22Rv1 (cell line): ENCODE results near the gene SNHG17.
"Not testable (repeated sequence)": the region's sequence is repeated elsewhere in the genome, so short reads cannot be mapped to it uniquely, and the experiment has no call there.

Experiments used
- H3K27ac ChIP-seq: fragments of 450-650 bp; 2 replicates; pipeline ENCODE4 v1.5.1; 2017
- ZFX ChIP-seq: fragments of 450-650 bp; IDR thresholded peaks from 2 replicates; pipeline ENCODE4 v1.6.1; 2017; ENCODE audit warnings: antibody characterized with exemption, borderline replicate concordance
- TF ChIP-seq, protein P1 (sequence below): fragments of 450-650 bp; IDR thresholded peaks from 2 replicates; pipeline ENCODE4 v1.5.1; 2017; ENCODE audit warnings: mild to moderate bottlenecking

The SNHG17 gene

DNA sequence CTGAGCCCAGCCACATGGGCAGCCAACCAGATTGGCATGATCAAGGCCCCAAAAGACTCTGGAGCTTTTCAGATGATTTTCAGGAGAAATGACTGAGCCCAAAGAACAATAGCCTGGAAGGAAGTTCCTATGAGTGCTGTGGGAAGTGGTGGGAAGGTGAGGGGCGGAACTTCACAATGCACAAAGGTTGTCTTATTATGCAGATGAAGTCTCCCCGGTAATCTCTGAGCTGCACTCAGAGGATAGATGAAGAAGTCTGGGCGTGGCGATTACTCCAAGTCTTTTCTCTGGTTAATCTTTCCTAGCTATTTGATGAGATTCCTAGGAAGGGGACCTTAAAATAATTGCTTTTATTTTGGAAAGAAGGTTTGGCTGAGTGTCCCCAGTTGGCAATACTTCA is 52.0 kb downstream of the SNHG17 start:
- TF ChIP-seq ZFX = no peak
- TF ChIP-seq, protein P1, sequence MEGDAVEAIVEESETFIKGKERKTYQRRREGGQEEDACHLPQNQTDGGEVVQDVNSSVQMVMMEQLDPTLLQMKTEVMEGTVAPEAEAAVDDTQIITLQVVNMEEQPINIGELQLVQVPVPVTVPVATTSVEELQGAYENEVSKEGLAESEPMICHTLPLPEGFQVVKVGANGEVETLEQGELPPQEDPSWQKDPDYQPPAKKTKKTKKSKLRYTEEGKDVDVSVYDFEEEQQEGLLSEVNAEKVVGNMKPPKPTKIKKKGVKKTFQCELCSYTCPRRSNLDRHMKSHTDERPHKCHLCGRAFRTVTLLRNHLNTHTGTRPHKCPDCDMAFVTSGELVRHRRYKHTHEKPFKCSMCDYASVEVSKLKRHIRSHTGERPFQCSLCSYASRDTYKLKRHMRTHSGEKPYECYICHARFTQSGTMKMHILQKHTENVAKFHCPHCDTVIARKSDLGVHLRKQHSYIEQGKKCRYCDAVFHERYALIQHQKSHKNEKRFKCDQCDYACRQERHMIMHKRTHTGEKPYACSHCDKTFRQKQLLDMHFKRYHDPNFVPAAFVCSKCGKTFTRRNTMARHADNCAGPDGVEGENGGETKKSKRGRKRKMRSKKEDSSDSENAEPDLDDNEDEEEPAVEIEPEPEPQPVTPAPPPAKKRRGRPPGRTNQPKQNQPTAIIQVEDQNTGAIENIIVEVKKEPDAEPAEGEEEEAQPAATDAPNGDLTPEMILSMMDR = no peak

DNA sequence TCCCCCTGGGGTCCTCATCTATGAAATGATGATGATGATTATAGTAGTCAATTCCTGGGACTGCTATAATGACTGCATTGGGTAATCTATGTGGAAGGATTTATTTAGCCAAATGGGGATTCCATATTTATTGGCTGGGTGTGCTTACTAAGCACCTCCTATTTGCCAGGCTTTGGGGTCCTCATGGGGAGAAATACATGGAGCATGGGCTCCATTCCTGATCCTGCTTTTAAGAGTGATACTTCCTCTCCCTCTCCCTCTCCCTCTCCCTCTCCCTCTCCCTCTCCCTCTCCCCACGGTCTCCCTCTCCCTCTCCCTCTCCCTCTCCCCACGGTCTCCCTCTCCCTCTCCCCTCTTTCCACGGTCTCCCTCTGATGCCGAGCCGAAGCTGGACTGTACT is 57.3 kb downstream of the SNHG17 start:
- not testable (repeated sequence) for H3K27ac ChIP-seq

More for the DNA sequence above, 52.0 kb downstream of the SNHG17 start:
- no peak overlapping the region for H3K27ac ChIP-seq

DNA sequence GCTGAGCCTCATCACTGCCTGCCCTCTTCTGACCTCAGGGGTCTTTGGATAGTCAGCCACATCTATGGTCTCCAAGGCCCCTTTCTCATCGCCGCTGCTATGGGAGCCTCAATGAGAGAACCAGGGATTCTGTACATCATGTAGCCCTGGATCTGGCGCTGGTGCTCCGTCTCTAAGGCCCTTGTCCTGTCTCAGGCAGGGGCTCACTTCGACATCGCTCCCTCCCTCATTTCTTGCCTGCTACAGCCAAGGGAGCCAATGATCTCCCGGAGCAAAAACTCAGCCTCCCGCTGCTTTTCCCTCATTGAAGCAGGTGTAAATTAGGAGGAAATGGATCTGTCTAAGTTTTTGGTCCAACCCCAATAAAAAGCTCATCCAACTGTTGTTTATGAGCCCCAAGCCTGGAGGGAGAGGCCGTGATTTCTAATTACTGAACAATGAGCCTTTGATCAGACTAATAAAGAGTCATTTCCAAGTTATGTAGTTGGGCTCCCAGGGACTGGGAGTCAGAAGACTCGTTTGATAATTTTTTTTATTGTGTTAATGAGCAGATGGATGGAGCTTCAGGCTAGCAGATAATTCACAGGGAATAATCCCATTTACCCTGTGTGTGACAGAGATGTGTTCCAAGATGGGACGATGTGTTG is 58.0 kb downstream of the SNHG17 start:
- TF ChIP-seq, protein P1 = no peak
- no peak for TF ChIP-seq ZFX
- no peak overlapping the region for H3K27ac ChIP-seq

DNA sequence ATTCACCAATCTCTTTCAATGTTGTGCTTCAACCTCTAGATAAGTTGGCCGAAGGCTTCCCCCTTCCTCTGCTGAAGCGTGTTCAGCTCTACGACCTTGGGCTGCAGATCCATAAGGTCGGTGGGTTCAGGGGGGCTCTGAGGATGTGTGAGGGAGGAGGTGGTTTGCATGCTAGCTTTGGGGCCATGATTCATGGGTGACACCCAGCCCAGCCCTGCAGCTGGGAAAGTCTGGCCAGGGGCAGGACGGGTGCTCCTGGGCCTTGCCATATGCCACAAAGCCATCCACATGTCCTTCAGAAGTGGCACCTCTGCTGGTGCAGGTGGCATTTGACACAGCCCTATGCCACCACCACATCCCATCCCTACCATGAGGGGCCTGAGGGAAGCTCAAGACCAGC is 61.2 kb downstream of the SNHG17 start:
- TF ChIP-seq, protein P1 = no peak
- no peak for TF ChIP-seq ZFX
- no peak overlapping the region for H3K27ac ChIP-seq

DNA sequence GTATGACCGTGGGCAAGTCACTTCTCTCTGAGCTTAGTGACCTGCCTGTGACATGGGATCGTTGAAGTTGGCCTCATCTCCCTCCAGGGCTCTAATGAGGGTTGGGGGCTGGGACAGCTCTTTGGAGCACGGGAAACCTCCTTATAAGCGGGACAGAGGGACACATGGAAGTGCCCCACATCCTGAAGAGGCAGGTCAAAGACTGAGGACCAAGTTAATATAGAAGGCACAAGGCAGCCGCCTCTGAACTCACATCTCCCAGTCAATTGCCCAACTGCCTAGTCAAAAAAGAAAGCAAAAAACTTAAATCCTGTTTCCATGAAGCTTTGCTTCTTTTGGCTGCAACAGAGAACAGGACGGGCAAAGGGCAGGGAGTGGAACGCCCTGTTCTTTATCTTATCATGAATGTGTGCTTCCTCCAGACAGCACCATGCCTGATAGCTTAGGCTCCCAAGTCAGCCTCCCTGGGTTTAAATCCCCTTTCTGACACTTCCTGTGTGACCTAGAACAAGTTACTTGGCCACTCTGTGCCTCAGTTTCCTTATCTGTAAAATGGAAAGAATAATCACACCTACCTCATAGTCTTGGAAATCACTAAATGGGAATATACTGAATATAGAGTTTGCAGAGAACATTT is 61.8 kb downstream of the SNHG17 start:
- TF ChIP-seq ZFX = no peak
- TF ChIP-seq, protein P1 = no peak

DNA sequence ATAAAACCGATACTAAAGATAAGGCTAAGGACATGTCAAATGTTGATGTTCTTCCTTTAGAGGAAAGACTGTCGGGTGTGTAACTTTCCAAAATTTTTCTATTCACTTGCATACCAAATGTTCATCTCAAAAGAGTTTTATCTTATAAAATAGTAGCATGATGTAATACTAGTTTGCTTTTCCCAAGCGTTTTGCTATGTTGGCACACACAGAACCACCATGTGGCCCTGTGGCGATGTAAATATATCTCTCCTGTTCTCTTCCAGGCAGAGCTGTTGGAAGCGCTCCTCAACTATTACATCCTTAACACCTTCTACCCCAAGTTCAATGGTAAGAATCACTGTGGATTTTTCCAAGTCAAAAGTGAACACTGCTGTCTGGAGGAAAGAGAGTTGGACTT is 62.3 kb downstream of the SNHG17 start:
- TF ChIP-seq, protein P1 = no peak
- TF ChIP-seq ZFX = no peak

More for the DNA sequence above, 61.8 kb downstream of the SNHG17 start:
- H3K27ac ChIP-seq = no peak overlapping the region

More for the DNA sequence above, 62.3 kb downstream of the SNHG17 start:
- H3K27ac ChIP-seq = no peak overlapping the region
